Astrocyte (in vitro differentiated cells and primary cell): ENCODE results near the gene PCBP1. TPM values are rescaled to one million over a fixed set of nuclear protein-coding genes. Genes with fewer than 3 reads are reported as not detected.

ENCODE experiments used
- DNase-seq: peaks from one replicate; pipeline ENCODE4 v3.0.0-alpha.2; 2010; ENCODE audit warnings: low read depth
- FAIRE-seq: peaks from 2 replicates; lab custom pipeline; 2011; peaks lifted over from hg19 to GRCh38; lab: Jason Lieb, UNC
- H2AFZ ChIP-seq: 2 replicates; pipeline ENCODE4 v1.6.0; 2012; ENCODE audit warnings: low read depth, low read length, inconsistent platforms
- H3K27ac ChIP-seq: 2 replicates; pipeline ENCODE4 v1.5.1; 2011; ENCODE audit warnings: low read depth, low read length, inconsistent platforms
- H3K27me3 ChIP-seq: 2 replicates; pipeline ENCODE4 v1.6.0; 2011; ENCODE audit warnings: low read length, inconsistent platforms; ENCODE audit not compliant: insufficient read depth
- H3K36me3 ChIP-seq: 2 replicates; pipeline ENCODE4 v1.5.1; 2011; ENCODE audit warnings: low read length, inconsistent platforms; ENCODE audit not compliant: insufficient read depth
- H3K4me1 ChIP-seq: 2 replicates; pipeline ENCODE4 v1.5.1; 2011; ENCODE audit warnings: low read length, inconsistent platforms; ENCODE audit not compliant: insufficient read depth
- H3K4me2 ChIP-seq: 2 replicates; pipeline ENCODE4 v1.6.0; 2012; ENCODE audit warnings: low read length, inconsistent platforms
- H3K4me3 ChIP-seq: 2 replicates; pipeline ENCODE4 v1.5.1; 2011; ENCODE audit warnings: low read depth, mild to moderate bottlenecking, low read length, inconsistent platforms; ENCODE audit not compliant: insufficient read depth
- H3K79me2 ChIP-seq: 2 replicates; pipeline ENCODE4 v1.6.0; 2012; ENCODE audit warnings: mild to moderate bottlenecking, low read length, inconsistent platforms; ENCODE audit not compliant: insufficient read depth
- H3K9ac ChIP-seq: 2 replicates; pipeline ENCODE4 v1.6.0; 2012; ENCODE audit warnings: mild to moderate bottlenecking, low read length, inconsistent platforms
- H3K9me3 ChIP-seq: 2 replicates; pipeline ENCODE4 v1.5.1; 2012; ENCODE audit warnings: low read depth, mild to moderate bottlenecking, low read length, inconsistent platforms; ENCODE audit not compliant: insufficient read depth
- H4K20me1 ChIP-seq: 2 replicates; pipeline ENCODE4 v1.6.0; 2012; ENCODE audit warnings: low read length, inconsistent platforms; ENCODE audit not compliant: insufficient read depth
- H3K27ac Mint-ChIP-seq: one replicate; pipeline ENCODE4 v1.8.0; 2021; ENCODE audit warnings: mild to moderate bottlenecking, mixed read lengths; ENCODE audit not compliant: unreplicated experiment
- H3K27me3 Mint-ChIP-seq: one replicate; pipeline ENCODE4 v1.8.0; 2021; ENCODE audit warnings: low read depth, mixed read lengths; ENCODE audit not compliant: unreplicated experiment
- H3K36me3 Mint-ChIP-seq: one replicate; pipeline ENCODE4 v1.8.0; 2021; ENCODE audit warnings: low read depth, mixed read lengths; ENCODE audit not compliant: unreplicated experiment
- H3K4me1 Mint-ChIP-seq: one replicate; pipeline ENCODE4 v1.8.0; 2021; ENCODE audit warnings: low read depth, mixed read lengths; ENCODE audit not compliant: unreplicated experiment
- H3K4me3 Mint-ChIP-seq: one replicate; pipeline ENCODE4 v1.8.0; 2021; ENCODE audit warnings: mild to moderate bottlenecking, moderate library complexity, mixed read lengths; ENCODE audit not compliant: unreplicated experiment
- H3K9me3 Mint-ChIP-seq: one replicate; pipeline ENCODE4 v1.8.0; 2021; ENCODE audit warnings: mild to moderate bottlenecking, mixed read lengths; ENCODE audit not compliant: unreplicated experiment
- CTCF ChIP-seq: IDR thresholded peaks from 2 replicates; pipeline ENCODE4 v1.5.1; 2011; ENCODE audit warnings: low read depth, mild to moderate bottlenecking, inconsistent platforms, low read length, moderate library complexity; ENCODE audit not compliant: insufficient read depth
- EZH2 ChIP-seq: IDR thresholded peaks from 2 replicates; pipeline ENCODE4 v1.6.1; 2012; ENCODE audit warnings: mild to moderate bottlenecking, low read length, inconsistent platforms; ENCODE audit not compliant: insufficient read depth
- total RNA-seq: library from RNA; stranded (reverse); gene quantifications from 2 replicates; pipeline ENCODE4 v1.2.1, GENCODE V29; 2021

Gene PCBP1
- total RNA-seq, 1 donor from 2014 or later = 205 TPM

- Histone ChIP-seq H3K36me3 (no peaks in the 10 kb centered on the region), H3K4me3 (no peak overlapping the region), H3K79me2 (no peaks in the 10 kb centered on the region), H3K27me3 (no peaks in the 10 kb centered on the region), H2AFZ (peak overlapping the region; percentile 58), H3K4me2 (no peak overlapping the region), H3K4me1 (peaks cover 12% of the 10 kb centered on the region), H4K20me1 (no peaks in the 10 kb centered on the region), H3K27ac (no peak overlapping the region), H3K9ac (no peak overlapping the region), H3K9me3 (no peaks in the 10 kb centered on the region)
- Mint-ChIP-seq H3K27ac (no peak overlapping the region), H3K36me3 (no peaks in the 10 kb centered on the region), H3K4me3 (no peak overlapping the region), H3K9me3 (no peaks in the 10 kb centered on the region), H3K4me1 (peaks cover 21% of the 10 kb centered on the region), H3K27me3 (no peaks in the 10 kb centered on the region)
- no peak for TF ChIP-seq EZH2
- no peak for TF ChIP-seq CTCF
- DNase-seq = no peak
- no peak for FAIRE-seq
Observed at GRCh38 chr2:70118798-70119454, 31.6 kb downstream of the PCBP1 start.

GRCh38 chr2:70121627-70122372 lies 34.5 kb downstream of the PCBP1 start:
- DNase-seq (no peak), FAIRE-seq (no peak)
- no peaks in the 10 kb centered on the region for H3K27me3 Mint-ChIP-seq
- H3K27ac Mint-ChIP-seq = no peak overlapping the region
- TF ChIP-seq CTCF (no peak), EZH2 (no peak)
- H3K9me3 Mint-ChIP-seq = no peaks in the 10 kb centered on the region
- H3K9me3 ChIP-seq = no peaks in the 10 kb centered on the region
- H3K9ac ChIP-seq = no peak overlapping the region
- H3K4me3 Mint-ChIP-seq = no peak overlapping the region
- peaks cover 27% of the 10 kb centered on the region for H3K4me1 Mint-ChIP-seq
- no peaks in the 10 kb centered on the region for H3K36me3 Mint-ChIP-seq
- H4K20me1 ChIP-seq = no peaks in the 10 kb centered on the region
- peaks cover 20% of the 10 kb centered on the region for H3K4me1 ChIP-seq
- H3K4me2 ChIP-seq = no peak overlapping the region
- no peak overlapping the region for H2AFZ ChIP-seq
- H3K27ac ChIP-seq = no peak overlapping the region
- no peaks in the 10 kb centered on the region for H3K79me2 ChIP-seq
- no peaks in the 10 kb centered on the region for H3K27me3 ChIP-seq
- H3K4me3 ChIP-seq = no peak overlapping the region
- H3K36me3 ChIP-seq = no peaks in the 10 kb centered on the region

- H3K9ac ChIP-seq = no peak overlapping the region
- H3K36me3 ChIP-seq = no peaks in the 10 kb centered on the region
- no peak overlapping the region for H3K4me3 Mint-ChIP-seq
- H3K36me3 Mint-ChIP-seq = no peaks in the 10 kb centered on the region
- no peaks in the 10 kb centered on the region for H3K27me3 ChIP-seq
- no peak overlapping the region for H3K27ac Mint-ChIP-seq
- H3K9me3 Mint-ChIP-seq = no peaks in the 10 kb centered on the region
- H3K27me3 Mint-ChIP-seq = no peaks in the 10 kb centered on the region
- H3K27ac ChIP-seq = no peak overlapping the region
- no peak for FAIRE-seq
- H3K79me2 ChIP-seq = no peaks in the 10 kb centered on the region
- H3K4me3 ChIP-seq = no peak overlapping the region
- H3K4me1 ChIP-seq = peaks cover 20% of the 10 kb centered on the region
- no peaks in the 10 kb centered on the region for H3K9me3 ChIP-seq
- H4K20me1 ChIP-seq = no peaks in the 10 kb centered on the region
- no peak overlapping the region for H3K4me2 ChIP-seq
- H3K4me1 Mint-ChIP-seq = peaks cover 24% of the 10 kb centered on the region
- no peak overlapping the region for H2AFZ ChIP-seq
- TF ChIP-seq EZH2 = no peak
- no peak for TF ChIP-seq CTCF
- no peak for DNase-seq
Observed at GRCh38 chr2:70122470-70122869, 35.2 kb downstream of the PCBP1 start.
